NCI-H146 treated with DMSO at 0.1 percent for 48 hours (cell line): ENCODE measurements around the gene CDH15.
A peak's percentile ranks its signal among the peaks of the same experiment; 100 is the strongest.

ENCODE experiments used
- DNase-seq: peaks from one replicate; lab custom pipeline; 2025; ENCODE audit not compliant: unreplicated experiment; lab: John Stamatoyannopoulos, UW

Gene CDH15

GRCh38 chr16:89198417-89199240, 27.1 kb downstream of the CDH15 start:
- DNase-seq = no peak

GRCh38 chr16:89199241-89200123, 27.9 kb downstream of the CDH15 start:
- DNase-seq = no peak

DNA sequence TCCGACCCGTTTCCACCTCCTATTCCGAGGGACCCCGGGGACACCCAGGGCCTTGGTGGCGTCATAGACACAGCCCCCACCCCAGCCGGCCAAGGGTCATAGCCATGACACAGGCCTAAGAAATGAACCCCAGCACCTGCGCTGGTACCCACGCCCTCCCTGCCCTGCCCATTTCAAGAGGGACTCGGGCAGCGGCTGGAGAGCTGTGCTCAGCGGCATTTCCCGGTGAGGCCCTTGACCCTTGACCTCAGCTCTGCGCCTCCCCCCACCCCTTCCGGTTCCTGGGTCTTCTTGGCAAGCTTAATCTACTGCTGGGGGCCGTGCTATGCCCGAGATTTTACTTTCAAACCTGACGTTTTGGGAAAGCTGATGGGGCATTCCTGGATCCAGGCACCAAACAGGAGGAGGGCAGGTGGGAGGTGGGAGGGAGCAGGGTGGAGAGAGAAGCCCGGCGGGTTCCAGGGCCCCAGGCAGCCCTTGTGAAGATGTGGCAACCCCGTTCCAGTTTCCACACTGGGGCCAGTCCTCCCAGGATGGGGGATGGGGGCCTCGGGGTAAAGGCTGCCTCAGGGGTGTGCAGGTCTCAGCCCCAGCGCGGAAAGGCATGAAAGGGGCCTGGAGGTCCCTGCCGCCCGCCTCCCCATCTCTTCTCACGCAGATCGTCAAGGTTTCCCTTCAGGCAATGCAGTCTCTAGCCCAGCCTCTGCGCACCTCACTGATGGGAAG, 28.7 kb downstream of the CDH15 start, which contains the start of gene SLC22A31:
Gene SLC22A31 (minus strand): TSS at position 414 of the 726 bp plus-strand sequence. CDS start 36 bp downstream, at position 378.
- no peak for DNase-seq

DNA sequence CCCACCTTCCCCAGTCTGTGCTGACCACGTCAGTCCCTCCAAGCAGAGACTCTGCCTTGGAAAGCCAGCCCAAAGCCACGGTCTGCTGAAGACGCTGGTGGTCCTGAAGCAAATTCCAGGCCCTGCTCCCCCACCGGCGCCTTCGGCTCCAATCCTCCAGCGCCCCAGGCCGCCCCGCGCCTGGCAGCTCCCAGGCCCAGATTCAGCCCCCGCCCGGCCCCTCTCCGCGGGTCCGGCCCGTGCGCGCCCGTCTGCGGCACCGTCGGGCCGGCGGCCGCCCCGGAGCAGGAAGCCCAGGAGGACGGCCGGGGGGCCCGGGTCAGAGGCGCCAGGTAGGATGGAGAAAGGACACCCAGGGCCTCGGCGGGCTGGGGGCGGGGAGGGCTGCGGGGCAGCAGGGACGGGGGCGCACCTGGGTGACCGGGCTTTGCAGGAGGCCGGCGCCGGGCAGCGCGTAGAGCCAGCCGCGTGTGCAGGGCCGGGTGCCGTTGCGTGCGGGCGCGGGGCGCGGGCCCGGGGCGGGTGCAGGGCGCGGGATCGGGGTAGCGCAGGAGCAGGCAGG, 29.4 kb downstream of the CDH15 start:
- DNase-seq = no peak

DNA sequence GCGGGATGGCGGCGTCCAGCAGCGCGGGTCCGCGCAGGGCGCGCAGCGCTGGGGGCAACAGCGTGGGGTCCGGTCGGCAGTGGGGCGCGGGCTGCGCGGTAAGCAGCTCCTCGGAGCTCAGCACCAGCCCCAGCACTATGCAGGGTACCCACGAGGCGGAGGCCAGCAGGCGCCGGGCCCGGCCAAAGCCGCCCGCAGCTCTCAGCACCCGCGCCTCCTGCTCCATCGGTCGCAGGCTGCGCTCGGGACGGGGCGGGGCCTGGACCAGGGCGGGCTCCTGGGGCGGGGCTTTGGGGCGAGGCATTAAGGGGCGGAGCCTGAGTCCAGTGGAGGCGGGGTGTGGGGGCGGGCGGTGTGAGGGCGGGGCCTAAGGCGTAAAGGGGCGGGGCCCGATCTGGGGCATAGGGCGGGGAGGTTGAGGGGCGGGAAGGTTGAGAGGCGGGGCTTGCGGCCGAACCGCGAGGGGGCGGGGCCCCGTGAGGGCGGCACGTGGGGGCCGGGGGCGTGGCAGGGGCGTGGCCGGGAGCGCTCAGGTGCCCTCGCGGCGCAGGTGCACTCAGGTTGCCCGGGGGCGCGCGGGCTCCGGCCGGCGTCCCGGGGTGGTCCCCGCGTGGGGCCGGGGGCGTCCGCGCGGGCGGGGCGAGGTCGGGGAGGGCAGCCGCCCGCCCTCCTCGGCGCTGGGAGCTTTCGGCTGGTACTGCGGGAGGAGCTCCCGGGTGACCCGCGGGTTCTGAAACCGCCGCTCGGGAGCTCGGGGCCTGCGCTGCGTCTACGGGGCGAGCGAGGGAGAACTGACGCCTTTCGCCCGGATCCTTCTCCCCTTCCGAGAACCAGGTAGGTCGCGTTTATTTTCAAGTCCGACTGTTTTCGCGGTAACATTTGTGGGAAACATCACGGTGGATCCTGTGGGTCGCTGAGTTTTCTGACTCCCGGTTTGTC, 30.2 kb downstream of the CDH15 start:
- peak; percentile 27 for DNase-seq

GRCh38 chr16:89202422-89203215, 31.1 kb downstream of the CDH15 start:
- DNase-seq = no peak

DNA sequence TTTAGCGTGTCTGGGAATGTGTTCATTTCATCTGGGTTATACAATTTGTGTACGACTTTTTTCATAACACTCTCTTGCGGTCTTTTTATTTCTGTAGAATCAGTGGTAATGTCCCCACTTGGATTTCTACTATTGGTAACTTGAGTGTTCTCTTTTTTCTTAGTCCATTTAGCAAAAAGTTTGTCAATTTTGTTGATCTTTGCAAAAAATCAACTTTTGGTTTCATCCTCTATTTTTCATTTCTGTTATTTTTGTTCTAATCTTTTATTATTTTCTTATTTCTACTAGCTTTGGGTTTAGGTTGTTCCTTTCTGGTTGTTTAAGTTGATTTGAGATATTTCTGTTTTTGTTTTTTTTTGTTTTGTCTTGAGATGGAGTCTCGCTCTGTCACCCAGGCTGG, 36.4 kb downstream of the CDH15 start:
- DNase-seq = no peak

DNA sequence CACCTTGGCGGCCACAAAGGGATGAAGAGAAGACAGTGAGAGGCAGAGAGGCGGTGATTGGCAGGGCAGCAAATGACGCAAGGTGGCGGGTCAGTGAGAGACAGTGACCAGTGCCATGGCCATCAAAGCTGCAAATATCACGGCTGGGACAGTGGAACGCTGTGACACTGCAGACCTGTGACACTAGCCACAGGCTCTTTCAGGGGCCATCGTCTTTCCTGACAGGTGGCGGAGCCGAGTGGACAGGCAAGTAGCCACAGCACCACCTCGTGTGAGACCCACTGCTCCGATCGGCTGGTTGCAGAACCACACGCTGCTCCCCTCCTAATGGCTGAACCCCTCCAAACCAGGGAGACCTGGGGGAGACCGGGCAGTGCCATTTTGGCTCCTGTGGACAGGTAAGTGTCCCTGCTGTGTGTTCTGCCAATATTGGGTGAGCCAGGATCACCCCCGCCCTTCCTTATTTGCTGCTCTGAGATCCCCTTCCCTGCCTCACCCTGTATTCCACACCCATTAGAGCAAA, 38.0 kb downstream of the CDH15 start:
- DNase-seq = no peak

GRCh38 chr16:89210165-89210903, 38.8 kb downstream of the CDH15 start:
- DNase-seq = no peak

GRCh38 chr16:89210904-89211515, 39.5 kb downstream of the CDH15 start:
- no peak for DNase-seq

DNA sequence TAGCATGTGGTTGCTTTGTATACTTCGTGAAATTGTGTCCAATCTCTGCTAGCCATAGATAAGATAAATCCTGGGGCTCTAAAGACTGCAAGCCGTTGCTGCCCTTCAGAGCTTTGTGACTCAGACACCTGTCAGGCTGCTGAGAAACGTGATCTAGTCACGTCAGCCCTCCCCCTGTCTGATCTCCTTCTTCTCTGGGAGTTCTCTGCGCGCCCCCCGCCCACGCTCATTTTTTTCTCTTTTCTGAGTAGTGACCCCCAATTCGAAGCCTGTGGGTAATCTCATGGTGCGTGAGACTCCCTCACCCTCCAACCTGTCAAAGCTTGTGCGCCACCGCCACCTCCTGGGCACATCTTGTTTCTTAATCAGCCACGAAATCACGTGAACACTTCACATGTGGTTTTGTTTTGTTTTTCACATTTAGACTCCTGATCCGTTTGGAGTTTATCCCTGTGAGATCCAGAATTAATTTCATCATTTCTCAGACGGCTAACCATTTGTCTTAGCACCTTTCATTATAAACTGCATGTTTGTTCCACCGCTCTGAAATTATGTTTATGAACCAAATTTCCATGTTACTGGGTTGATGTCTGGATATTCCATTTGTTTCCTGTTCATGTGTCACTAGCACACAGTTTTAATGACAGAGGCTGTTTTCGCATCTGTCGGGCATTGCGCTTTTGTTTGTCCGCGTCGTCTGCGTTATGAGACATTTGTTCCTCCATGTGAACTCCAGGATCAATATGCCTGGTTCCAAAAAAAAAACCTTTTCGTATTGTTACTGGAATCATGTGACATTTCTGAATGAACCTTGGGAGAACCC, 45.0 kb downstream of the CDH15 start:
- DNase-seq = peak; percentile 17

- DNase-seq = no peak
These were observed 45.5 kb downstream of the CDH15 start for GRCh38 chr16:89217138-89217387.

DNA sequence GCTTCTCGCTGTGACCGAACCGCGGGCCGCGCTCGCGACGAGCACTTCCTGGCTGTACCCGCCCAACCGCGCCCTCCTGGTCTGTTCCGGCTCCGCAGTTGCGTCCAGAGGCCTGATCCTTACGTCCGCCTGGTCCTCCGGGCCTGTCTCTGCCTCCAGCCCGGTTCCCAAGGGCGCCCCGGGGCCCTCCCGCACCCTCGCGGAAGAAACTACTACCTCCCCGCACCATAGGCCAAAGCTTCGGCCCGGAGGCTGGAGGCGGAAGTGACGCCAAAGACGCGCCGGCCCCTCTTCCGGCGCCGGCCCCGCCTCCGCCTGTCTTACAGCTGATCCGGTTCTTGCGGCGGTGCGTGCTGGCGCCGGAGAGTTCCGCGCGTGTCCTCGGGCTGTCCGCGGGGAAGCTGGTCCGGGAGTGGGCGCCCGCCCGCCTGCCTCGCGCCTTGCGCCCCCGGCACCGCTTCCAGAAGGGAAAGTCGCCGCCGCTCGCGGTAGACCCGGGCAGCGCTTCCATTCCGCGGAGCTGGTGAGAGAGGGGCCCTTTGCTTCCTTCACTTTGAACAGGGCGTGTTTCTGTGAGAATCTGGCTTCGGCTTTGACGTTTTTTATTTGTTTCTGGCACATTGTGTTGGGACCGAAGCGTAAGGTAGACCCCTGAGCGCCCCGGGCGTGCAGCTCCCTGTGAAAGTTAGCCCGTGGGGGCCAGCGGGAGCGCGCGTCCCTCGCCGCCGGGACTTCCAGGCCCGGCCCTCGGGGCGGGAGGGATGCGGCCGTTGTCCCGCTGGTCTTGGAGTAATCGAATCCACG, 46.0 kb downstream of the CDH15 start, which contains the start of gene ZNF778:
Gene ZNF778 (plus strand): TSS at position 316 of the 804 bp plus-strand sequence. CDS start 3,425 bp downstream, outside the sequence.
- peak; percentile 29 for DNase-seq

DNA sequence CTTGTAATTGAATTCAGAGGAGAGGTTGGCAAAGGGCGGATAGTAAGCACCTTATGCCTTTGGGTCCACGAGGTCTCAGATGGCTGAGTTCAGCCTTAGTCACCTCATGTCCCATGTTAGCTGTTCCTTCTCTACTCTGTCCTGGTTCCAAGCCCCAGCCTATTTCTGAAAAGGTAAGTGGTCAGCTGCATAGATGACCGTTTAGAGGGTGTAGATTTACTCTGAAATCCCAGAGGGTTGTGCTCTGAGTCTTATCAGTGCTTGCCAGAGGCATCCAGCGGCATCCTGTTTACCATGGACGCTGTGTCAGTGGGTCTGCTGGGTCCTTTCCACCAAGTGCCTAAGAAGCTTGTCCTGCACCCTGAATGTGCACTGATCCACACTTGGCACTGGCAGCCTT, 47.8 kb downstream of the CDH15 start:
- DNase-seq = no peak

DNA sequence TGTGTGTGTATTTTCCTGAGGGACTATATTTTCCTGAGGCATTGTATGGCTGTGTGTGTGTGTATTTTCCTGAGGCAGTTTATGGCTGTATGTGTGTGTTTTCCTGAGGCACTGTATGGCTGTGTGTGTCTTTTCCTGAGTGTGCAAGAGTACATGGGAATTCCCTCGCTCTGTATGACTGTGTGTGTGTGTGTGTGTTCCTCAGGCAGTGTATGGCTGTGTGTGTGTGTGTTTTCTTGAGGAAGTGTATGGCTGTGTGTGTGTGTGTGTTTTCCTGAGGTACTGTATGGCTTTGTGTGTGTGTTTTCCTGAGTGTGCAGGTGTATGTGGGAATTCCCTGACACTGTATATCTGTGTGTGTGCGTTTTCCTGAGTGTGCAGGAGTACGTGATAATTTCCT, 50.1 kb downstream of the CDH15 start:
- DNase-seq = no peak

GRCh38 chr16:89222931-89223330, 51.4 kb downstream of the CDH15 start:
- DNase-seq = no peak
